Sigmoid colon (tissue), 3 donors: Measurements from ENCODE around the gene GTF2IRD1.

ENCODE experiments used
- POLR2A ChIP-seq, 2 donors: fragments of 450-650 bp; IDR thresholded peaks; one replicate each; pipeline ENCODE4 v1.6.1; 2016; ENCODE audit warnings: antibody characterized with exemption in 2 of 2, mild to moderate bottlenecking in 2 of 2, moderate library complexity in 2 of 2
- TF ChIP-seq, protein P1 (sequence below), 4 experiments: fragments of 450-650 bp in 3 of 4; fragments of 200-600 bp in 1 of 4; IDR thresholded peaks; one replicate each; pipeline ENCODE4 v1.5.1; 2016 to 2019; ENCODE audit warnings: antibody characterized with exemption in 4 of 4, mild to moderate bottlenecking in 3 of 4, moderate library complexity in 2 of 4

DNA sequence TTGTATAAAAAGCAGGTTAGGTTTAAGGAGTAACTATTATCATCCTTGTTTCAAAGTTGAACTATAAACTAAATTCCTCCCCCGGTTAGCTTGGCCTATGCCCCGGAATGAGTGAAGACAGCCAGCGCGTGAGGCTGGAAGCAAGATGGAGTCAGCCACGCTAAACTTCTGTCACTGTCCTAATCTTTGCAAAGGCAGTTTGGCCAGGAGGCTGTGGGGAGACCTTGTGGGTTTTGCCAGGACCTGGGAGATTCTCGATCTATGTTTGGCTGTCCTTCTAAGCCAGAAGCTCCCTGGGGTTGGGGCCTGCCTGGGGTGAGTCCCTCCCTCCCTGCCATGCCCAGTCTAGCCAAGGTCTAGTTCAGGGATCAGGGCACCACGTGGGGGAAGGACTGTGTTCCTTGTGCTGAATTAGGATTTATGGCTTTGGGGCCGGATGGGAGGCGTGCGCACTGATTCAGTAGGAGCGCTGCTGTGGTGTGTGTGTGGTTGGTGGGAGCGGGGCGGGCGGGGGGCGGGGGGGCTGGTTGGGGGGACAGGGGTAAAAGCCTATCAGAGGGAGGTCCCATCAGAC is 871 bp upstream of the GTF2IRD1 start:
- TF ChIP-seq POLR2A (IDR thresholded peaks at IDR 0.05) = no peak
- TF ChIP-seq, protein P1, sequence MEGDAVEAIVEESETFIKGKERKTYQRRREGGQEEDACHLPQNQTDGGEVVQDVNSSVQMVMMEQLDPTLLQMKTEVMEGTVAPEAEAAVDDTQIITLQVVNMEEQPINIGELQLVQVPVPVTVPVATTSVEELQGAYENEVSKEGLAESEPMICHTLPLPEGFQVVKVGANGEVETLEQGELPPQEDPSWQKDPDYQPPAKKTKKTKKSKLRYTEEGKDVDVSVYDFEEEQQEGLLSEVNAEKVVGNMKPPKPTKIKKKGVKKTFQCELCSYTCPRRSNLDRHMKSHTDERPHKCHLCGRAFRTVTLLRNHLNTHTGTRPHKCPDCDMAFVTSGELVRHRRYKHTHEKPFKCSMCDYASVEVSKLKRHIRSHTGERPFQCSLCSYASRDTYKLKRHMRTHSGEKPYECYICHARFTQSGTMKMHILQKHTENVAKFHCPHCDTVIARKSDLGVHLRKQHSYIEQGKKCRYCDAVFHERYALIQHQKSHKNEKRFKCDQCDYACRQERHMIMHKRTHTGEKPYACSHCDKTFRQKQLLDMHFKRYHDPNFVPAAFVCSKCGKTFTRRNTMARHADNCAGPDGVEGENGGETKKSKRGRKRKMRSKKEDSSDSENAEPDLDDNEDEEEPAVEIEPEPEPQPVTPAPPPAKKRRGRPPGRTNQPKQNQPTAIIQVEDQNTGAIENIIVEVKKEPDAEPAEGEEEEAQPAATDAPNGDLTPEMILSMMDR (IDR thresholded peaks at IDR 0.05) = no peak
